Ramos (cell line): Measurements from ENCODE around the gene PTPRA.

Experiments
- in situ Hi-C: fragments of 300-500 bp; cut with MboI; formaldehyde crosslinking; loops from one replicate; pipeline ENCODE4 v1.14.3; 2022; ENCODE audit warnings: low sequenced_read_pairs; ENCODE audit not compliant: unreplicated experiment

Gene PTPRA

GRCh38 chr20:2918096-2919049 lies 45.1 kb downstream of the PTPRA start:
- in situ Hi-C loops, result no loop called here

- in situ Hi-C loops, result no loop called here
Observed at GRCh38 chr20:2919518-2920245, 46.4 kb downstream of the PTPRA start.

GRCh38 chr20:2920473-2920872 lies 47.2 kb downstream of the PTPRA start:
- in situ Hi-C loops, result no loop called here

GRCh38 chr20:2921506-2921905 lies 48.2 kb downstream of the PTPRA start:
- in situ Hi-C loops, result no loop called here

- in situ Hi-C loops, result no loop called here
Observed at GRCh38 chr20:2922957-2923356, 49.7 kb downstream of the PTPRA start.

- in situ Hi-C loops, result no loop called here
Observed at GRCh38 chr20:2930538-2930937, 57.3 kb downstream of the PTPRA start.

GRCh38 chr20:2932498-2932897 lies 59.2 kb downstream of the PTPRA start:
- in situ Hi-C loops, result no loop called here

- in situ Hi-C loops, result no loop called here
Observed at GRCh38 chr20:2937902-2938301, 64.6 kb downstream of the PTPRA start.

GRCh38 chr20:2942439-2942838 lies 69.2 kb downstream of the PTPRA start:
- in situ Hi-C loops, result no loop called here

- in situ Hi-C loops, result no loop called here
Observed at GRCh38 chr20:2946988-2947961, 74.0 kb downstream of the PTPRA start.

GRCh38 chr20:2948968-2949367 lies 75.7 kb downstream of the PTPRA start:
- in situ Hi-C loops, result no loop called here

- in situ Hi-C loops, result no loop called here
Observed at GRCh38 chr20:2952766-2953165, 79.5 kb downstream of the PTPRA start.

- in situ Hi-C loops, result no loop called here
Observed at GRCh38 chr20:2955257-2955970, 82.1 kb downstream of the PTPRA start.

GRCh38 chr20:2956480-2956879 lies 83.2 kb downstream of the PTPRA start:
- in situ Hi-C loops, result no loop called here

GRCh38 chr20:2967841-2968240 lies 94.6 kb downstream of the PTPRA start:
- in situ Hi-C loops, result no loop called here

GRCh38 chr20:2972126-2972525 lies 98.8 kb downstream of the PTPRA start:
- in situ Hi-C loops, result no loop called here

GRCh38 chr20:2973574-2973973 lies 100.3 kb downstream of the PTPRA start:
- in situ Hi-C loops, result no loop called here

GRCh38 chr20:2978519-2978918 lies 105.2 kb downstream of the PTPRA start:
- in situ Hi-C loops, result no loop called here

- in situ Hi-C loops, result no loop called here
Observed at GRCh38 chr20:2981646-2982045, 108.4 kb downstream of the PTPRA start.

- in situ Hi-C loops, result no loop called here
Observed at GRCh38 chr20:2983508-2983907, 110.2 kb downstream of the PTPRA start.
